ENCODE measurements around the gene WDR35.
"Not testable (repeated sequence)": the region's sequence is repeated elsewhere in the genome, so short reads cannot be mapped to it uniquely, and the experiment has no call there.

WDR35 gene

GRCh38 chr2:19885791-19886190 lies 104.1 kb downstream of the WDR35 start:
- Histone ChIP-seq H3K4me3 (ENCODE audit: low read depth, low read length) (no peak overlapping the region), H3K27me3 (ENCODE audit: control insufficient read depth, insufficient read depth, low read length) (no peaks in the 10 kb centered on the region), H3K36me3 (ENCODE audit: control insufficient read depth, insufficient read depth, low read length) (no peaks in the 10 kb centered on the region), H3K9ac (ENCODE audit: low read depth, low read length) (no peak overlapping the region), H3K9me3 (ENCODE audit: control insufficient read depth, insufficient read depth, low read length) (no peaks in the 10 kb centered on the region), H3K4me1 (ENCODE audit: control insufficient read depth, insufficient read depth, low read length) (no peaks in the 10 kb centered on the region)

GRCh38 chr2:19883971-19884720 lies 105.8 kb downstream of the WDR35 start:
- Histone ChIP-seq H3K9me3 (ENCODE audit: control insufficient read depth, insufficient read depth, low read length) (no peaks in the 10 kb centered on the region), H3K4me1 (ENCODE audit: control insufficient read depth, insufficient read depth, low read length) (no peaks in the 10 kb centered on the region), H3K27me3 (ENCODE audit: control insufficient read depth, insufficient read depth, low read length) (no peaks in the 10 kb centered on the region), H3K9ac (ENCODE audit: low read depth, low read length) (no peak overlapping the region), H3K4me3 (ENCODE audit: low read depth, low read length) (no peak overlapping the region), H3K36me3 (ENCODE audit: control insufficient read depth, insufficient read depth, low read length) (no peaks in the 10 kb centered on the region)

- no peak overlapping the region for H3K4me3 ChIP-seq (ENCODE audit: low read depth, low read length)
- H3K36me3 ChIP-seq (ENCODE audit: control insufficient read depth, insufficient read depth, low read length) = no peaks in the 10 kb centered on the region
- H3K4me1 ChIP-seq (ENCODE audit: control insufficient read depth, insufficient read depth, low read length) = no peaks in the 10 kb centered on the region
- H3K27me3 ChIP-seq (ENCODE audit: control insufficient read depth, insufficient read depth, low read length) = no peaks in the 10 kb centered on the region
- no peaks in the 10 kb centered on the region for H3K9me3 ChIP-seq (ENCODE audit: control insufficient read depth, insufficient read depth, low read length)
- H3K9ac ChIP-seq (ENCODE audit: low read depth, low read length) = no peak overlapping the region
Observed at GRCh38 chr2:19883486-19883885, 106.4 kb downstream of the WDR35 start.

GRCh38 chr2:19882286-19882685 lies 107.6 kb downstream of the WDR35 start:
- no peaks in the 10 kb centered on the region for H3K36me3 ChIP-seq (ENCODE audit: control insufficient read depth, insufficient read depth, low read length)
- no peak overlapping the region for H3K4me3 ChIP-seq (ENCODE audit: low read depth, low read length)
- no peaks in the 10 kb centered on the region for H3K9me3 ChIP-seq (ENCODE audit: control insufficient read depth, insufficient read depth, low read length)
- no peaks in the 10 kb centered on the region for H3K4me1 ChIP-seq (ENCODE audit: control insufficient read depth, insufficient read depth, low read length)
- no peak overlapping the region for H3K9ac ChIP-seq (ENCODE audit: low read depth, low read length)
- no peaks in the 10 kb centered on the region for H3K27me3 ChIP-seq (ENCODE audit: control insufficient read depth, insufficient read depth, low read length)

- Histone ChIP-seq H3K27me3 (ENCODE audit: control insufficient read depth, insufficient read depth, low read length) (no peaks in the 10 kb centered on the region), H3K4me3 (ENCODE audit: low read depth, low read length) (no peak overlapping the region), H3K9ac (ENCODE audit: low read depth, low read length) (no peak overlapping the region), H3K36me3 (ENCODE audit: control insufficient read depth, insufficient read depth, low read length) (no peaks in the 10 kb centered on the region), H3K9me3 (ENCODE audit: control insufficient read depth, insufficient read depth, low read length) (no peaks in the 10 kb centered on the region), H3K4me1 (ENCODE audit: control insufficient read depth, insufficient read depth, low read length) (no peaks in the 10 kb centered on the region)
Observed at GRCh38 chr2:19881908-19882265, 108.0 kb downstream of the WDR35 start.

GRCh38 chr2:19881221-19881907 lies 108.5 kb downstream of the WDR35 start:
- Histone ChIP-seq H3K4me3 (ENCODE audit: low read depth, low read length) (no peak overlapping the region), H3K9me3 (ENCODE audit: control insufficient read depth, insufficient read depth, low read length) (no peaks in the 10 kb centered on the region), H3K9ac (ENCODE audit: low read depth, low read length) (no peak overlapping the region), H3K4me1 (ENCODE audit: control insufficient read depth, insufficient read depth, low read length) (no peaks in the 10 kb centered on the region), H3K36me3 (ENCODE audit: control insufficient read depth, insufficient read depth, low read length) (no peaks in the 10 kb centered on the region), H3K27me3 (ENCODE audit: control insufficient read depth, insufficient read depth, low read length) (no peaks in the 10 kb centered on the region)

GRCh38 chr2:19880191-19880590 lies 109.7 kb downstream of the WDR35 start:
- not testable (repeated sequence) for H3K4me3 ChIP-seq (ENCODE audit: low read depth, low read length); H3K36me3 ChIP-seq (ENCODE audit: control insufficient read depth, insufficient read depth, low read length); H3K9ac ChIP-seq (ENCODE audit: low read depth, low read length); H3K4me1 ChIP-seq (ENCODE audit: control insufficient read depth, insufficient read depth, low read length); H3K9me3 ChIP-seq (ENCODE audit: control insufficient read depth, insufficient read depth, low read length); H3K27me3 ChIP-seq (ENCODE audit: control insufficient read depth, insufficient read depth, low read length)

GRCh38 chr2:19879120-19879519 lies 110.8 kb downstream of the WDR35 start:
- Histone ChIP-seq H3K36me3 (ENCODE audit: control insufficient read depth, insufficient read depth, low read length) (no peaks in the 10 kb centered on the region), H3K9ac (ENCODE audit: low read depth, low read length) (no peak overlapping the region), H3K9me3 (ENCODE audit: control insufficient read depth, insufficient read depth, low read length) (no peaks in the 10 kb centered on the region), H3K27me3 (ENCODE audit: control insufficient read depth, insufficient read depth, low read length) (no peaks in the 10 kb centered on the region), H3K4me3 (ENCODE audit: low read depth, low read length) (no peak overlapping the region), H3K4me1 (ENCODE audit: control insufficient read depth, insufficient read depth, low read length) (no peaks in the 10 kb centered on the region)

- no peaks in the 10 kb centered on the region for H3K4me1 ChIP-seq (ENCODE audit: control insufficient read depth, insufficient read depth, low read length)
- H3K36me3 ChIP-seq (ENCODE audit: control insufficient read depth, insufficient read depth, low read length) = no peaks in the 10 kb centered on the region
- H3K4me3 ChIP-seq (ENCODE audit: low read depth, low read length) = no peak overlapping the region
- H3K9me3 ChIP-seq (ENCODE audit: control insufficient read depth, insufficient read depth, low read length) = no peaks in the 10 kb centered on the region
- no peak overlapping the region for H3K9ac ChIP-seq (ENCODE audit: low read depth, low read length)
- H3K27me3 ChIP-seq (ENCODE audit: control insufficient read depth, insufficient read depth, low read length) = no peaks in the 10 kb centered on the region
Observed at GRCh38 chr2:19878268-19879046, 111.4 kb downstream of the WDR35 start.

GRCh38 chr2:19876751-19877150 lies 113.2 kb downstream of the WDR35 start:
- no peaks in the 10 kb centered on the region for H3K27me3 ChIP-seq (ENCODE audit: control insufficient read depth, insufficient read depth, low read length)
- H3K36me3 ChIP-seq (ENCODE audit: control insufficient read depth, insufficient read depth, low read length) = no peaks in the 10 kb centered on the region
- no peak overlapping the region for H3K4me3 ChIP-seq (ENCODE audit: low read depth, low read length)
- no peaks in the 10 kb centered on the region for H3K9me3 ChIP-seq (ENCODE audit: control insufficient read depth, insufficient read depth, low read length)
- no peak overlapping the region for H3K9ac ChIP-seq (ENCODE audit: low read depth, low read length)
- H3K4me1 ChIP-seq (ENCODE audit: control insufficient read depth, insufficient read depth, low read length) = no peaks in the 10 kb centered on the region

- no peaks in the 10 kb centered on the region for H3K36me3 ChIP-seq (ENCODE audit: control insufficient read depth, insufficient read depth, low read length)
- H3K9me3 ChIP-seq (ENCODE audit: control insufficient read depth, insufficient read depth, low read length) = no peaks in the 10 kb centered on the region
- H3K27me3 ChIP-seq (ENCODE audit: control insufficient read depth, insufficient read depth, low read length) = peaks cover 1% of the 10 kb centered on the region
- H3K4me3 ChIP-seq (ENCODE audit: low read depth, low read length) = no peak overlapping the region
- no peaks in the 10 kb centered on the region for H3K4me1 ChIP-seq (ENCODE audit: control insufficient read depth, insufficient read depth, low read length)
- no peak overlapping the region for H3K9ac ChIP-seq (ENCODE audit: low read depth, low read length)
Observed at GRCh38 chr2:19875280-19875679, 114.6 kb downstream of the WDR35 start.

GRCh38 chr2:19874726-19875125 lies 115.2 kb downstream of the WDR35 start:
- no peaks in the 10 kb centered on the region for H3K9me3 ChIP-seq (ENCODE audit: control insufficient read depth, insufficient read depth, low read length)
- H3K9ac ChIP-seq (ENCODE audit: low read depth, low read length) = no peak overlapping the region
- H3K36me3 ChIP-seq (ENCODE audit: control insufficient read depth, insufficient read depth, low read length) = no peaks in the 10 kb centered on the region
- H3K27me3 ChIP-seq (ENCODE audit: control insufficient read depth, insufficient read depth, low read length) = peaks cover 6% of the 10 kb centered on the region
- no peak overlapping the region for H3K4me3 ChIP-seq (ENCODE audit: low read depth, low read length)
- H3K4me1 ChIP-seq (ENCODE audit: control insufficient read depth, insufficient read depth, low read length) = no peaks in the 10 kb centered on the region

Measured in iPS-15b (cell line).